H1 (cell line): ENCODE measurements around the gene PEX6. TPM values are rescaled to one million over a fixed set of nuclear protein-coding genes. Genes with fewer than 3 reads are reported as not detected.
A peak's percentile ranks its signal among the peaks of the same experiment; 100 is the strongest.

Experiments
- CTCF ChIA-PET: fragments of 300-600 bp; sonication (Branson Sonifier 250); formaldehyde crosslinking; loops from one replicate; lab custom pipeline; 2021; ENCODE audit not compliant: partially characterized antibody; lab: Charles Lee
- POLR2A ChIA-PET: fragments of 300-600 bp; sonication (Branson Sonifier 250); formaldehyde crosslinking; loops from one replicate; lab custom pipeline; 2021; ENCODE audit warnings: inconsistent platforms; ENCODE audit not compliant: partially characterized antibody; lab: Charles Lee
- DNase-seq, 2 experiments: peaks; one replicate each; pipeline versions ENCODE4 v3.0.0 to v3.0.0-alpha.2; 2010 to 2022; ENCODE audit warnings: low spot score in 2 of 2, low read depth in 1 of 2, mixed read lengths in 1 of 2
- FAIRE-seq: peaks from 2 replicates; lab custom pipeline; 2011; peaks lifted over from hg19 to GRCh38; lab: Jason Lieb, UNC
- H2AFZ ChIP-seq: 2 replicates; pipeline ENCODE4 v1.8.1; 2012; ENCODE audit warnings: low read length, inconsistent platforms
- H2AK5ac ChIP-seq: 2 replicates; pipeline ENCODE4 v1.6.1; 2013; ENCODE audit warnings: low read depth, low read length
- H2BK120ac ChIP-seq: replicated peaks from 2 replicates; pipeline ENCODE3; 2013; ENCODE audit warnings: low read depth, low read length, inconsistent platforms
- H2BK12ac ChIP-seq: 2 replicates; pipeline ENCODE4 v1.6.1; 2013; ENCODE audit warnings: low read depth, low read length
- H2BK15ac ChIP-seq: 2 replicates; pipeline ENCODE4 v1.6.1; 2013; ENCODE audit warnings: low read length
- H2BK20ac ChIP-seq: 2 replicates; pipeline ENCODE4 v1.6.1; 2013; ENCODE audit warnings: low read length
- H2BK5ac ChIP-seq: 2 replicates; pipeline ENCODE4 v1.6.1; 2013; ENCODE audit warnings: low read depth, low read length
- H3K14ac ChIP-seq: 2 replicates; pipeline ENCODE4 v1.6.1; 2013; ENCODE audit warnings: inconsistent platforms; ENCODE audit not compliant: insufficient read length
- H3K18ac ChIP-seq: 2 replicates; pipeline ENCODE4 v1.6.1; 2013; ENCODE audit warnings: low read length; ENCODE audit errors: extremely low read depth
- H3K23ac ChIP-seq: 2 replicates; pipeline ENCODE4 v1.6.1; 2013; ENCODE audit warnings: inconsistent platforms; ENCODE audit not compliant: insufficient read length
- H3K23me2 ChIP-seq: 2 replicates; pipeline ENCODE4 v1.6.1; 2013; ENCODE audit warnings: low read depth, low read length
- H3K27ac ChIP-seq: 2 replicates; pipeline ENCODE4 v1.6.1; 2011; ENCODE audit warnings: low read depth, low read length, inconsistent platforms
- H3K27me3 ChIP-seq, 4 experiments: replicated peaks in 1 of 4; 1 replicate in 1 of 4; 2 replicates in 3 of 4; pipeline versions ENCODE4 v1.6.1 to v1.8.1; 2011 to 2013; ENCODE audit warnings: low read length in 3 of 4, mild to moderate bottlenecking in 3 of 4, inconsistent platforms in 2 of 4, mixed read lengths in 2 of 4, moderate library complexity in 1 of 4; ENCODE audit not compliant: control insufficient read depth in 3 of 4, insufficient read depth in 3 of 4; ENCODE audit errors: extremely low read depth in 1 of 4
- H3K36me3 ChIP-seq, 4 experiments: 2 replicates each; pipeline versions ENCODE4 v1.6.1 to v1.8.1; 2011 to 2013; ENCODE audit warnings: mild to moderate bottlenecking in 4 of 4, low read length in 3 of 4, moderate library complexity in 2 of 4, control low read depth in 1 of 4, inconsistent platforms in 1 of 4; ENCODE audit not compliant: insufficient read depth in 4 of 4, control insufficient read depth in 2 of 4
- H3K4ac ChIP-seq: replicated peaks from 2 replicates; pipeline ENCODE3; 2013; ENCODE audit warnings: low read length, low read depth, mixed read lengths, inconsistent platforms; ENCODE audit not compliant: insufficient read length
- H3K4me1 ChIP-seq, 4 experiments: replicated peaks in 1 of 4; 1 replicate in 1 of 4; 2 replicates in 3 of 4; pipeline versions ENCODE4 v1.6.1 to v1.8.1; 2011 to 2013; ENCODE audit warnings: low read length in 3 of 4, inconsistent platforms in 2 of 4, mixed read lengths in 1 of 4; ENCODE audit not compliant: insufficient read depth in 4 of 4, control insufficient read depth in 3 of 4
- H3K4me2 ChIP-seq, 2 experiments: 2 replicates each; pipeline versions ENCODE4 v1.6.1 to v1.8.1; 2011 to 2013; ENCODE audit warnings: low read depth in 2 of 2, low read length in 2 of 2, control low read depth in 1 of 2, inconsistent platforms in 1 of 2, mild to moderate bottlenecking in 1 of 2; ENCODE audit not compliant: insufficient read depth in 1 of 2
- H3K4me3 ChIP-seq, 4 experiments: fragments of 200-600, 300-600 bp in 1 of 4; sonication (generic), shearing (Covaris generic), sonication (Bioruptor Twin) in 1 of 4; 2 replicates each; pipeline versions ENCODE4 v1.5.1 to v1.8.1; 2011 to 2016; ENCODE audit warnings: low read length in 4 of 4, low read depth in 3 of 4, control low read depth in 2 of 4, inconsistent platforms in 2 of 4, mild to moderate bottlenecking in 2 of 4, mixed read lengths in 1 of 4, moderate library complexity in 1 of 4; ENCODE audit not compliant: insufficient read depth in 2 of 4; ENCODE audit errors: extremely low read depth in 1 of 4
- H3K56ac ChIP-seq: replicated peaks from 2 replicates; pipeline ENCODE3; 2013; ENCODE audit warnings: low read depth, mild to moderate bottlenecking, mixed read lengths, low read length, inconsistent platforms; ENCODE audit not compliant: insufficient read length
- H3K79me1 ChIP-seq: 2 replicates; pipeline ENCODE4 v1.6.1; 2013; ENCODE audit warnings: low read depth, low read length, control low read depth
- H3K79me2 ChIP-seq, 2 experiments: 2 replicates each; pipeline versions ENCODE4 v1.6.1 to v1.8.1; 2012 to 2013; ENCODE audit warnings: low read length in 2 of 2, mild to moderate bottlenecking in 2 of 2, inconsistent platforms in 1 of 2; ENCODE audit not compliant: insufficient read depth in 2 of 2, control insufficient read depth in 1 of 2
- H3K9ac ChIP-seq, 4 experiments: replicated peaks in 1 of 4; 1 replicate in 1 of 4; 2 replicates in 3 of 4; pipeline versions ENCODE4 v1.6.1 to v1.8.1; 2011 to 2013; ENCODE audit warnings: low read depth in 3 of 4, low read length in 3 of 4, control low read depth in 2 of 4, mild to moderate bottlenecking in 2 of 4, moderate library complexity in 2 of 4, inconsistent platforms in 1 of 4; ENCODE audit errors: extremely low read depth in 1 of 4
- H3K9me3 ChIP-seq, 2 experiments: 2 replicates each; pipeline versions ENCODE4 v1.6.1 to v1.8.1; 2012 to 2013; ENCODE audit warnings: mild to moderate bottlenecking in 2 of 2, moderate library complexity in 2 of 2, control low read depth in 1 of 2, inconsistent platforms in 1 of 2, low read depth in 1 of 2, low read length in 1 of 2, mixed read lengths in 1 of 2; ENCODE audit not compliant: insufficient read depth in 2 of 2
- H4K20me1 ChIP-seq, 2 experiments: replicated peaks in 1 of 2; 2 replicates each; pipeline versions ENCODE3 to v1.8.1; 2011 to 2013; ENCODE audit warnings: inconsistent platforms in 2 of 2, low read length in 2 of 2, mild to moderate bottlenecking in 1 of 2; ENCODE audit not compliant: insufficient read depth in 2 of 2, control insufficient read depth in 1 of 2
- H4K5ac ChIP-seq: 2 replicates; pipeline ENCODE4 v1.6.1; 2013; ENCODE audit warnings: low read length, low read depth, mixed read lengths, inconsistent platforms; ENCODE audit not compliant: insufficient read length
- H4K8ac ChIP-seq: 2 replicates; pipeline ENCODE4 v1.8.0; 2013; ENCODE audit warnings: mild to moderate bottlenecking, moderate library complexity, low read length, inconsistent platforms; ENCODE audit not compliant: insufficient read depth; ENCODE audit errors: extremely low read depth
- H4K91ac ChIP-seq: replicated peaks from 2 replicates; pipeline ENCODE3; 2013; ENCODE audit warnings: low read length, mixed read lengths, inconsistent platforms; ENCODE audit not compliant: insufficient read length
- CTCF ChIP-seq, 3 experiments: IDR thresholded peaks; 1 replicate in 2 of 3; 2 replicates in 1 of 3; pipeline versions ENCODE4 v1.5.1 to v1.6.1; 2011; ENCODE audit warnings: low read length in 3 of 3, mild to moderate bottlenecking in 3 of 3, inconsistent platforms in 2 of 3, low read depth in 1 of 3, moderate library complexity in 1 of 3; ENCODE audit not compliant: insufficient read depth in 1 of 3; ENCODE audit errors: control extremely low read depth in 1 of 3
- FOSL1 ChIP-seq: IDR thresholded peaks from 2 replicates; pipeline ENCODE4 v1.6.1; 2011; ENCODE audit warnings: mild to moderate bottlenecking, low read depth, low read length, moderate library complexity; ENCODE audit not compliant: insufficient read depth
- RAD21 ChIP-seq, 2 experiments: IDR thresholded peaks in 1 of 2; conservative IDR thresholded peaks in 1 of 2; 2 replicates each; pipeline ENCODE4 v1.6.1; 2011; ENCODE audit warnings: low read depth in 2 of 2, low read length in 2 of 2, improper control_type of control experiment in 1 of 2, inconsistent platforms in 1 of 2, mild to moderate bottlenecking in 1 of 2, moderate library complexity in 1 of 2
- WGBS, 2 experiments: shearing (Covaris generic) in 1 of 2; methylation state at CpG; one replicate each; pipeline versions ENCODE4 v1.1.6 to v1.1.7; 2013 to 2015; ENCODE audit warnings: low lambda C conversion rate in 2 of 2, mixed read lengths in 2 of 2, inconsistent platforms in 1 of 2, low coverage in 1 of 2, missing lambda C conversion rate in 1 of 2; ENCODE audit not compliant: insufficient replicate concordance in 2 of 2, insufficient coverage in 1 of 2, insufficient read length in 1 of 2; ENCODE audit errors: extremely low coverage in 1 of 2, missing lambda C conversion rate in 1 of 2; 5-methylcytosine and 5-hydroxymethylcytosine counted together
- polyA plus RNA-seq, 7 experiments: library from polyadenylated mRNA; depleted of rRNA in 3 of 7; stranded (reverse) in 5 of 7; unstranded in 2 of 7; fragments of >200 nt in 5 of 7; fragments of 200-250 nt in 2 of 7; gene quantifications; 1 replicate in 5 of 7; 2 replicates in 1 of 7; 4 replicates in 1 of 7; pipeline versions ENCODE4 v1.2.1 to v1.2.3, GENCODE V29; 2011 to 2013; ENCODE audit warnings: missing spikeins in 2 of 7, mixed read lengths in 2 of 7
- total RNA-seq: library from RNA; stranded (reverse); fragmentation: NEBNext Ultra II Directional; extraction: Animal tissue kit (Norgen Biotek cat#: 25700); gene quantifications from 2 replicates; pipeline ENCODE4 v1.2.1, GENCODE V29; 2021

PEX6 gene
- total and polyA plus RNA-seq, 2 of the 8 experiments (the other 6 are each of a cell fraction or from before 2014, with no cell fraction given), result 6.4 to 12.5 TPM

GRCh38 chr6:43011207-43011606 lies 32.2 kb upstream of the PEX6 start:
- Histone ChIP-seq H3K18ac (no peak overlapping the region), H4K8ac (no peak overlapping the region), H4K91ac (no peak overlapping the region), H3K9me3 (no peaks in the 10 kb centered on the region), H2AK5ac (no peak overlapping the region), H2BK5ac (no peak overlapping the region), H4K5ac (no peak overlapping the region), H3K4me1 (peaks cover 0 to 9% (median 4%) of the 10 kb centered on the region in 4 experiments; a peak in 6 of 7 replicates), H3K27me3 (no peaks in the 10 kb centered on the region), H3K79me2 (peaks cover 3 to 31% of the 10 kb centered on the region in 2 experiments; a peak in 2 of 4 replicates), H3K14ac (no peak overlapping the region), H3K23me2 (peaks cover 7% of the 10 kb centered on the region), H2BK12ac (no peak overlapping the region), H2BK20ac (no peak overlapping the region), H2BK15ac (no peak overlapping the region), H3K4me3 (no peak overlapping the region), H4K20me1 (peaks cover 0 to 9% of the 10 kb centered on the region in 2 experiments), H2AFZ (no peak overlapping the region), H3K36me3 (peaks cover 16 to 56% (median 37%) of the 10 kb centered on the region in 4 experiments), H2BK120ac (no peak overlapping the region), H3K27ac (no peak overlapping the region), H3K4ac (no peak overlapping the region), H3K9ac (no peak overlapping the region), H3K4me2 (no peak overlapping the region), H3K56ac (no peak overlapping the region)
- no peak for FAIRE-seq
- no peak for DNase-seq
- WGBS, 2 experiments, result 94% methylated on average over 6 of the region's 6 CpGs; no CpG with 5 or more reads in 1 of the 2 experiments
- CTCF ChIA-PET, result interaction anchor here (0.6 to 6.0 kb wide), 18 partner anchors 11 to 160 kb away, joined by 3 to 33 read pairs (median 4); partner anchors contain the start of genes CUL7, GNMT, KLC4 and MRPL2
- POLR2A ChIA-PET, result interaction anchor here (1.0 to 27.9 kb wide), 8 partner anchors 8 to 58 kb away, joined by 3 to 584 read pairs (median 6); partner anchors contain the start of genes CUL7, GNMT and RRP36
- peak; percentile 10 to 30; a peak in 2 of 4 replicates for TF ChIP-seq RAD21 (IDR thresholded peaks at IDR 0.05 in 1 of 2, conservative IDR thresholded peaks at IDR 0.05 in 1 of 2; ENCODE audit: low read depth in 2 of 2, low read length in 2 of 2)
- no peak for TF ChIP-seq FOSL1
- TF ChIP-seq CTCF (IDR thresholded peaks at IDR 0.05; ENCODE audit: control extremely low read depth in 1 of 3, insufficient read depth in 1 of 3, low read depth in 1 of 3, low read length in 3 of 3), result peak in 2 of 3 experiments; percentile 41 to 43; a peak in 3 of 4 replicates
- TF ChIP-seq, all 59 proteins: peak for 2
- Histone ChIP-seq H3K79me1 (peaks cover 10% of the 10 kb centered on the region), H3K23ac (no peak overlapping the region)
